CD4-positive, alpha-beta T cell treated with Interleukin-15 for 4 hours (primary cell): ENCODE results near the gene TBR1.

Experiments used
- DNase-seq: peaks from one replicate; pipeline ENCODE4 v3.0.0-alpha.2; 2020; ENCODE audit warnings: low spot score

The TBR1 gene

GRCh38 chr2:161415034-161415986 lies 787 bp upstream of the TBR1 start:
- DNase-seq = no peak

GRCh38 chr2:161416708-161417437 lies 776 bp downstream of the TBR1 start:
- DNase-seq = no peak

GRCh38 chr2:161417438-161418274 lies 1.6 kb downstream of the TBR1 start:
- no peak for DNase-seq

GRCh38 chr2:161418275-161418714 lies 2.2 kb downstream of the TBR1 start:
- DNase-seq = no peak

- no peak for DNase-seq
These were observed 2.9 kb downstream of the TBR1 start for GRCh38 chr2:161418715-161419637.

GRCh38 chr2:161419638-161420190 lies 3.6 kb downstream of the TBR1 start:
- DNase-seq = no peak

GRCh38 chr2:161420406-161421074 lies 4.4 kb downstream of the TBR1 start:
- no peak for DNase-seq

- no peak for DNase-seq
These were observed 5.6 kb downstream of the TBR1 start for GRCh38 chr2:161421686-161422085.

- DNase-seq = no peak
These were observed 6.8 kb downstream of the TBR1 start for GRCh38 chr2:161422816-161423403.

GRCh38 chr2:161423421-161424393 lies 7.6 kb downstream of the TBR1 start:
- no peak for DNase-seq

GRCh38 chr2:161424394-161424769 lies 8.3 kb downstream of the TBR1 start:
- DNase-seq = no peak

GRCh38 chr2:161424891-161425727 lies 9.0 kb downstream of the TBR1 start:
- no peak for DNase-seq

- DNase-seq = no peak
These were observed 9.8 kb downstream of the TBR1 start for GRCh38 chr2:161425728-161426454.

- DNase-seq = no peak
These were observed 10.4 kb downstream of the TBR1 start for GRCh38 chr2:161426455-161426921.

GRCh38 chr2:161426922-161427663 lies 11.0 kb downstream of the TBR1 start:
- DNase-seq = no peak
